ENCODE results near the gene WWOX. TPM values are rescaled to one million over a fixed set of nuclear protein-coding genes. Genes with fewer than 3 reads are reported as not detected.

WWOX gene
- total RNA-seq, 6 experiments from 2014 or later, result 0.46 to 3.4 (median 1.3) TPM

GRCh38 chr16:79004309-79004708, 904.9 kb downstream of the WWOX start:
- Mint-ChIP-seq H3K9me3 (peaks cover 61% of the 10 kb centered on the region), H3K27ac (no peak overlapping the region), H3K4me1 (ENCODE audit: low read depth) (no peaks in the 10 kb centered on the region), H3K4me3 (no peak overlapping the region), H3K36me3 (ENCODE audit: low read depth) (no peaks in the 10 kb centered on the region), H3K27me3 (ENCODE audit: insufficient read depth) (no peaks in the 10 kb centered on the region; the same call in none of the 2 replicates)
- DNase-seq, result no peak
- TF ChIP-seq, protein P1, sequence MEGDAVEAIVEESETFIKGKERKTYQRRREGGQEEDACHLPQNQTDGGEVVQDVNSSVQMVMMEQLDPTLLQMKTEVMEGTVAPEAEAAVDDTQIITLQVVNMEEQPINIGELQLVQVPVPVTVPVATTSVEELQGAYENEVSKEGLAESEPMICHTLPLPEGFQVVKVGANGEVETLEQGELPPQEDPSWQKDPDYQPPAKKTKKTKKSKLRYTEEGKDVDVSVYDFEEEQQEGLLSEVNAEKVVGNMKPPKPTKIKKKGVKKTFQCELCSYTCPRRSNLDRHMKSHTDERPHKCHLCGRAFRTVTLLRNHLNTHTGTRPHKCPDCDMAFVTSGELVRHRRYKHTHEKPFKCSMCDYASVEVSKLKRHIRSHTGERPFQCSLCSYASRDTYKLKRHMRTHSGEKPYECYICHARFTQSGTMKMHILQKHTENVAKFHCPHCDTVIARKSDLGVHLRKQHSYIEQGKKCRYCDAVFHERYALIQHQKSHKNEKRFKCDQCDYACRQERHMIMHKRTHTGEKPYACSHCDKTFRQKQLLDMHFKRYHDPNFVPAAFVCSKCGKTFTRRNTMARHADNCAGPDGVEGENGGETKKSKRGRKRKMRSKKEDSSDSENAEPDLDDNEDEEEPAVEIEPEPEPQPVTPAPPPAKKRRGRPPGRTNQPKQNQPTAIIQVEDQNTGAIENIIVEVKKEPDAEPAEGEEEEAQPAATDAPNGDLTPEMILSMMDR (IDR thresholded peaks at IDR 0.05), result no peak

- no peaks in the 10 kb centered on the region for H3K36me3 Mint-ChIP-seq (ENCODE audit: low read depth)
- no peak overlapping the region for H3K4me3 Mint-ChIP-seq
- H3K4me1 Mint-ChIP-seq (ENCODE audit: low read depth), result no peaks in the 10 kb centered on the region
- H3K27ac Mint-ChIP-seq, result no peak overlapping the region
- H3K9me3 Mint-ChIP-seq, result peaks cover 64% of the 10 kb centered on the region
- no peak for DNase-seq
- TF ChIP-seq, protein P1 (IDR thresholded peaks at IDR 0.05), result no peak
- H3K27me3 Mint-ChIP-seq (ENCODE audit: insufficient read depth), result no peaks in the 10 kb centered on the region; the same call in 1 of the 2 replicates
Measured at GRCh38 chr16:79005096-79005495, 905.6 kb downstream of the WWOX start.

GRCh38 chr16:79006206-79006605, 906.8 kb downstream of the WWOX start:
- TF ChIP-seq, protein P1 (IDR thresholded peaks at IDR 0.05), result no peak
- no peaks in the 10 kb centered on the region for H3K36me3 Mint-ChIP-seq (ENCODE audit: low read depth)
- no peak for DNase-seq

DNA sequence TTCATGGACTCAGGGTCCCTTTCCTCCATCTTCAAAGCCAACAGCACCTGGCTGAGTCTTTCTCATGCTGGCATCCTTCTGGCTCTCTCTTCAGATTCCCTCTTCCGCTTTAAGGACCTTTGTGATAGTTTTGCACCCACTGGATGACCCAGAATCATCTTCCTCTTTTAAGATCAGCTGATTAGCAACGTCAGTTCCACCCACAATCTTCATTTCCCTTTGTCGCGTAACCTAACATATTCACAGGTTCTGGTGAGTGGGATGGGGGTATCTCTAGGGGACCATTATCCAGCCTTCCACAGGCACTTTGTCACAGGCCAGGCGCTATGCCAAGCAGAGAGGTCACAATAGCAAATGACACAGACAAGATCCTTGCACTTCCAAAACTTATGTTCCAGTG, 907.3 kb downstream of the WWOX start:
- Mint-ChIP-seq H3K36me3 (ENCODE audit: low read depth) (0 out of 2 replicates have a peak, but pooled peaks cover under 1% of the 10 kb centered on the region), H3K27ac (no peak overlapping the region)

More at GRCh38 chr16:79006206-79006605, 906.8 kb downstream of the WWOX start:
- no peak overlapping the region for H3K4me3 Mint-ChIP-seq
- H3K27ac Mint-ChIP-seq, result no peak overlapping the region
- H3K4me1 Mint-ChIP-seq (ENCODE audit: low read depth), result no peaks in the 10 kb centered on the region
- H3K27me3 Mint-ChIP-seq (ENCODE audit: insufficient read depth), result no peaks in the 10 kb centered on the region; the same call in 1 of the 2 replicates
- H3K9me3 Mint-ChIP-seq, result peaks cover 65% of the 10 kb centered on the region

DNA sequence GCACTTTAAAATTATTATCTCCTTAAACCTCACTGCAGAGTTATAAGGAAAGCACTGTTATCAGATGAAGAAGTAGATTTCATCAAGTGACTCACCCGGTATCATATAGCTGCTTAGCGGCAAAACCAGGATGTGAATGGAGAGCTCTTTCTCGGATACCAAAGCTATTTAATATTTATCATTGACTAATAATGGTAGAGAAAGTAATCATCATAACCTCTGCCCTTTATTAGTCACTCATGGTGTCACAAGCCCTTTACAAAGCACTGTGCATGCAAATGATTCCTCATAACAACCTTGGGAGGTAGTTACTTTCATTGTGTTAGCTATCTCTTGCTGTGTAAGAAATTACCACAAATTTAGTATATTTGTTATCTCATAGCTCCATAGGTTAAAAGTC, 908.2 kb downstream of the WWOX start:
- Mint-ChIP-seq H3K27me3 (ENCODE audit: insufficient read depth) (no peaks in the 10 kb centered on the region; the same call in 1 of the 2 replicates), H3K36me3 (ENCODE audit: low read depth) (0 out of 2 replicates have a peak, but pooled peaks cover 6% of the 10 kb centered on the region), H3K4me3 (no peak overlapping the region), H3K27ac (no peak overlapping the region), H3K4me1 (ENCODE audit: low read depth) (no peaks in the 10 kb centered on the region), H3K9me3 (peaks cover 69% of the 10 kb centered on the region)
- TF ChIP-seq, protein P1 (IDR thresholded peaks at IDR 0.05), result no peak
- DNase-seq, result no peak

More for the DNA sequence above, 907.3 kb downstream of the WWOX start:
- no peak for DNase-seq
- TF ChIP-seq, protein P1 (IDR thresholded peaks at IDR 0.05), result no peak
- Mint-ChIP-seq H3K4me3 (no peak overlapping the region), H3K27me3 (ENCODE audit: insufficient read depth) (no peaks in the 10 kb centered on the region; the same call in 1 of the 2 replicates), H3K9me3 (peaks cover 64% of the 10 kb centered on the region), H3K4me1 (ENCODE audit: low read depth) (no peaks in the 10 kb centered on the region)
